GM19328 (cell line): ENCODE measurements around the gene TUBGCP6.

Experiments
- ATAC-seq: cut with Tn5 transposase; IDR thresholded peaks from one replicate; pipeline ENCODE4 v1.9.1; 2021; ENCODE audit warnings: mild to moderate bottlenecking, moderate library complexity; ENCODE audit not compliant: unreplicated experiment

TUBGCP6 gene

DNA sequence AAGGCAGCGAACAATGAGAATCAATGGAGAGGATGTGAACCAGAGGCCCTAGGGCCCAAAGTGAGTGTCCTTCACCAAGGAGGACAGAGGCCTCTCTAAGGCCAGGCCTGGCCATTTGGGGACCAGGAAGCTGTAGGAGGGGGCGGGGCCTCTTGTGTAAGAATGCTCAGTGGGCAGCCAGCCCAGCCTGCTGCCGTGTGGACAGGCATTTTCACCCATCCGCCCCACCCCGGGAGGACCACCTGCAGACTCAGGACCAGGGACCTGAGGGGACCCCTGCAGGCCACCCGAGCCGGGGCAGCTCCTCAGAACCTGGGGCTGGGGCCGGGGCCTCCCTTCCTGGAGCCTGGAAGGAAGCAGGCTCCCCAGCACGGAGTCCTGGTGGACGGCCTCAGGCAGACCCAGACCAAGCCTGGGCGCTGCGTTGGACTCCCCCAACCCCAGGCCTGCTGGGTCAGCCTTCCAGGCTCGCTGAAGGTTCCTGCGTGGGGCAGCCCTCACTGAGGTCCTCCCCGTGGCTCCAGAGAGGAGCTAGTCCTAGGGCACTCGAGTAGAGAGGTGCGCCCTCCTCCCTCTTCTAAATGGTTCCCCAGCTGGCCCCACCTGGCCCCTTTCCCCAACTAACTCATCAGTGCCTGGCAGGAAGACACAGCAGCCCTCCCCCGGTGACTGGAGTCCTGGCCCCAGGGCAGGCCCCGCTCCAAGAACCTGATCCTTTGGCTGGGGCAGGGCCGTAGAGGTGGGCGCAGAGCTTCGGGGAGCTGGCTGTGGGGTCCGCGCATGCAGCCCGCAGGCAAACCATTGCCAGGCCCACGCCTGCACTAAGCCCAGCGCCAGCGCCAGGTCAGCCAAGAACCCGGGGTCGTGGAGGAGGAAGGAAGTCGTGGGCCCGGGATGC is 60.6 kb downstream of the TUBGCP6 start:
- no peak for ATAC-seq

GRCh38 chr22:50183141-50183971 is 61.5 kb downstream of the TUBGCP6 start:
- ATAC-seq: no peak

DNA sequence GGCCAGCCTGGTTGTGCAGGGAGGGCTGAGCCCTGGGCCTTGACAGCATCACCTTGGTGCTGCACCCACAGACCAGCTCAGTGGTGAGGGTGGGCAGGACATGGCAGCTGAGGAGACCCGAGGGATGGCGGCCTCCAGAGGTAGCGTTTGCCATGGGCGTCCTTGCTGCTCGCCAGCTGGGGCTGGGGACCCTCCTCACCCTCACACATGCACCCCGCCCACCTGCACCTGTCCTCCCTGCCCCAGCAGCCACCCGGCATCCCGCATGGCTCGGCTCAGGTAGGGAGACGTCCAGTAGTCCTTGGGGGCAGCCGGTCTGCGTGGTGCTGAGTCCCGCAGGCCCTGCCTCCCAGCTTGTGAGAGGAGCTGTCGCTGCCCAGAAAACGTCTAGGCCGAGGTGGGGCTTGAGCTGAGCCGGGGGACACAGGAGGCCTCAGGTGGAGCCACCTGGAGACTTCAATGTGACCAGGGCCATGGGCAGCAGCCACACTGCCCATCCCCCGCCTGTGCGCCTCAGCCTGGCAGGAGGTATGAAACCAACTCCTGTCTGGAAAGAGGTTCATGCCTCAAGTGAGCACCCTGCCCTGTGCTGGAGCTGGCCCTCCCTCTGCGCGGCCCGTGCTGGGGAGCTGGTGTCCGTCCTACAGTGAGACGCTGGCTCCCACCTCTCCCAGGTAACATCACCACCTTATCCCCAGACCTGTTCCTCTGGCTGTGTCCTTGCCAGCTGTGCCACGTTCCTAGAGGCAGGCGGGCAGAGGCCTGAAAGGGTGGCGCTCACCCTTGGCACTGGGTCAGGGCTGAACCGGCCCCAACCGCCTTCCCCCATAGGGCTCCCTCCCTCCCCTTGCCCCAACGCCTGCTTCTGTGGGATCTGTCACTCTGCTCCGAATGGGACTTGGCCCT is 62.4 kb downstream of the TUBGCP6 start:
- no peak for ATAC-seq

- no peak for ATAC-seq
Measured at GRCh38 chr22:50180727-50181521, 63.9 kb downstream of the TUBGCP6 start.

DNA sequence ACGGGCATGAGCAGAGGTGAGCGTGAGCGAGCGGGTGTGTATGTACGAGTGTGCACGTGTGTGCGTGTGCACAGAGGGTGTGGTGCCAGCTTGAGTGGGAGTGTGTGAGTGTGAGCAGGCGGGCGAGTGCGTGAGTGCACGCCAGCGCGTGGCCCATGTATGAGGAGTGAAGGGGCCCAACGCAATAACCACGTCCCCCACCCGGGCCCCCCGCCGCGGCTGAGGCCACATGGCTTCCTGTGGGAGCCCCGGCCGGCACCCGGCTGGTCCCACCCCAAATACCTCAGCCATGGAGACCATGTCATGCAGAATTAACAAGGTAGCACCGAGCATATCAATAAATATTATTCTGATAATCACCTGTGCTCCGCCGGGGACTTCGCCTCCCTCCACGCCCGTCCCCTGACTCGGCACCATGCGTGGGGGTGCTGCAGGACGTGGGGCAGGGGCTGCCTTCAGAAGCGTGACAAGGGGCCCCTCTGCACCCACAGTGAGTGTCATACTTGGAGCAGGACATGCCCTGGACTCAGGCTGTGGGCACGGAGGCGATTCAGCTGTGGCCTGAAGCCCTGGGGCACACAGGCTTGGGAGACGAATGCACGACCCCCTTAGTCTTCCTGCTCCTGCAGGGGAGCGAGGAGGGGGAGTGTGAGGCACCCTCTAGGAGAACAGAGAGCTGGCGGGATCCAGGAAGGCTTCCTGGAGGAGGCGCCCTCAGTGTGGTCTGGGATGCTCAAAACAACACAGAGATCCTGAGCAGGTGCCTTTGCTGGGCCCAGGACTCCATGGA is 64.7 kb downstream of the TUBGCP6 start:
- no peak for ATAC-seq

DNA sequence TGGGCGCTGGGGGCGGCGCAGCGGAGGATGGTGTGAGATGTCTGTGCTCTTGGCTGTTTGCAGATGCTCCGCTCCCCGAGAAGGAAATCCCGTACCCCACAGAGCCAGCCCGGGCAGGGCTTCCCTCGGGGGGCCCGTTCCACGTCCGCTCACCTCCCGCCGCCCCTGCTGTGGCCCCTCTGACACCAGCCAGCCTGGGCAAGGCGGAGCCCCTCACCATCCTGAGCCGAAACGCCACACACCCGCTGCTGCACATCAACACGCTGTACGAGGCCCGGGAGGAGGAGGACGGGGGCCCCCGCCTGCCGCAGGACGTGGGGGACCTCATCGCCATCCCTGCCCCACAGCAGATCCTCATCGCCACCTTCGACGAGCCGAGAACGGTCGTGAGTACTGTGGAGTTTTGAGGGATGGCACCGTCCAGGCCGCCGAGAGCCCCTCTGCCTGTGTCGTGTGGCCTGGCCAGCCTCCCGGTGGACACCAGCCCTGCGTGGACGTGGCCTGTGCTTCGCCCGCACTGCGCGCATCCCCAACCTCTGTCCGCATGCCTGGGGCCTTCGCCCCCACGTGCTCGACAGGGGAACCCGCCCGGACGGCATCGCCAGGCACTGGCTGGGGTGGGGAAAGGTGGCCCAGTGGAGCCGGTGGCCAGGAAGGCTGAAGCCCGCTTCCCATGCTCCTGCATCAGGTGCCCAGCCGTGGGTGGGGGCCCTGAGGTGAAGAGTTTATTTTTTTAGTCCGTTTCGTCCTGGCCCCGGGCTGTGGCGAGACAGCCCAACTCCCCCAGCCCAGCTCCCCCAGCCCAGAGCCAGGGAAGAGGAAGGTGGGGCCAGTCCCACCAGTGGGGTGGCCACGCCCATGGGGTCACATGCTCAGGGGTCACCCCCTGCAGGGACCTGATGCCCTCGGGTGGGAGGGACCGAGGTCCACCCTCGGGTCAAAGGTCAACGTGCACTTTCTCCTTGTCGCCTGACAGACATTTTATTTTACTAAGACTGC is 65.7 kb downstream of the TUBGCP6 start:
- ATAC-seq: no peak

DNA sequence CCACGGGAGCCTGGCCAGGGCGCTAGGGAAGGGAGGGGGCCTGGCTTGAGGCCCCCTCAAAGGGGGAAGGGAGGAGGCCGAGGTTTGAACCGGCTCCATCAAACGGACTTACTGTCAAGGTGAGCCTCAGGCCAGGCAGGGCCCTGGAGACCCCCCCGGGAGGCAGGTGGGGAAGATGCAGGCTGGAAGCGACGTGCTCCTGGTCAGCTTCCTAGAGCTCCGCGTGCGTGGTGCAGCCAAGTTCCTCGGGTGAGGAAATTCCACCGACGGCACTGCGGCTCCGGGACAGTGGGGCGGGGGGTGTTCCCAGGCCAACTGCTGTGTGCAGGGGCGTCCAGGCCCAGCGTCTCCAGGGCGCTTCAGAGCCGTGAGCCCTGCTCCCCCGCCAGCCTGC is 66.4 kb downstream of the TUBGCP6 start:
- ATAC-seq: no peak

DNA sequence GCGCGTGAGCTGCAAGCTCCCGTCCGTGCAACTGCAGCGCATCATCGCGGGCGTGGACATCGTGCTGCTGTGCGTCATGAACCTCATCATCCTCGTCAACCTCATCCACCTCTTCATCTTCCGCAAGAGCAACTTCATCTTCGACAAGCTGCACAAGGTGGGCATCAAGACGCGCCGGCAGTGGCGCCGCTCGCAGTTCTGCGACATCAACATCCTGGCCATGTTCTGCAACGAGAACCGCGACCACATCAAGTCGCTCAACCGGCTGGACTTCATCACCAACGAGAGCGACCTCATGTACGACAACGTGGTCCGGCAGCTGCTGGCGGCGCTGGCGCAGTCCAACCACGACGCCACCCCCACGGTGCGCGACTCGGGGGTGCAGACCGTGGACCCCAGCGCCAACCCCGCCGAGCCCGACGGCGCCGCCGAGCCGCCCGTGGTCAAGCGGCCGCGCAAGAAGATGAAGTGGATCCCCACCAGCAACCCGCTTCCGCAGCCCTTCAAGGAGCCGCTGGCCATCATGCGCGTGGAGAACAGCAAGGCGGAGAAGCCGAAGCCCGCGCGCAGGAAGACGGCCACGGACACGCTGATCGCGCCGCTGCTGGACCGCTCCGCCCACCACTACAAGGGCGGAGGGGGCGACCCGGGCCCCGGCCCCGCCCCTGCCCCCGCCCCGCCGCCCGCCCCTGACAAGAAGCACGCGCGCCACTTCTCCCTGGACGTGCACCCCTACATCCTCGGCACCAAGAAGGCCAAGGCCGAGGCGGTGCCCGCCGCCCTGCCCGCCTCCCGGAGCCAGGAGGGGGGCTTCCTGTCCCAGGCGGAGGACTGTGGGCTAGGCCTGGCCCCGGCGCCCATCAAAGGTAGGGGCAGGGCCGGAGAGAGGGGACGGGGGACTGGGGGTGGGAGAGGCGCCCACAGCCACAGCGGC is 67.0 kb downstream of the TUBGCP6 start:
- ATAC-seq: no peak

- no peak for ATAC-seq
Measured at GRCh38 chr22:50176850-50177536, 67.8 kb downstream of the TUBGCP6 start.

DNA sequence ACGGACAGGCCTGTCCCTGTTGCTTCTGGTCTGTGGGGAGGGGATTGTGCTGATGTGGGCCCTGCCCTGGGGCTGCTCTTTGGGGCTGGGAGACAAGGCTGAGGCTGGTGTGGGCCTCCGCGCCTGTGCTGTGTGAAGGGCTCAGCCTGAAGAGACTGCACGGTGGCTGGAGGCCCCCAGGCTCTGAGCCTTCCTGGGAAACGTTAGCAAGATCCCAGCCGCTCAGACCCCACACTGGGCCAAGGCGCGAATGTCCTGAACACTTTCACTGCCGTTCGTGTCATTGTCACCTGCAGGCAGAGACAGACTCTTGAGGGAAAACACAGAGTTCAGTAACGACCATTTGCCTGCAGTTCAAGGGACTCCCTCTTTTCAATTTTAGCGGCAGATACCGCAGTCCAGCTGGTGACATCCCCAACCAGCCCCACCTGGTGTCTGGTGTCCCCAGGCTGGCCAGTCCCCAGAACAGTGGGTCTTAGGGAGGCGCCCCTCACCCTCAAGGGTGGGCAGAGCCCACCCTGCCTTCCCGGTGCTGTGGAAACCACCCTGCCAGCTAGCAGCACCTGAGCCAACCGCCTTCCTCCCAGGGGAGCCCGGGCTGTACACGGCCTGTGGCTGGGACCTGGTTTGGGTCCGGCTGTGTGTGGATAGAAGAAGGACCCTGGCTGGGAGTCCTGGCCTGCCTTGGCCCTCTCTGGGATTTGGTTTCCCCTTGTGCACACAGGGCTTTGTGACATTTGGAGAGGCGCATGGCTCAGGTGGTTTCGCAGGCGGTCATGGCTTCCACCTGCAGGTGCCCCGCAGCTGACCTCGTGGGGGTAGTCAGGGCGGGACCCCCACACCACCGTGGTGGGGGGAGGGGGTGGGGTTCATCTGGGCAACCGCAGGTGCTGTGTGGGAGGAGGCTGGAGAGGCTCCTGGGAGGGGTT is 68.6 kb downstream of the TUBGCP6 start:
- ATAC-seq: no peak

DNA sequence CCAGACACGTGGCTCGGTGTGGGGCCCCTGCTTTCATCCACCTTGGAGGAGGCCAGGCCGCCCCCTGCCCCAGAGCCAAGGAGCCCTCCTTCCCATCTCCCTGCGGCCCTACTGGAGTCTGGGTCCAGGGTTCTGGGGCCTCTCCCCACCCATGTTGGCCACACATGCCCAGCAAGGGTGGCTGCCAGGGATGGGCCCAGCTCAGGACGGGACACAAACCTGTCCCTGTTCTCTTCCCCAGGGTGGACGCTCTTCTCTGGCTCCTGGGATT is 69.7 kb downstream of the TUBGCP6 start:
- no peak for ATAC-seq

- ATAC-seq: no peak
Measured at GRCh38 chr22:50174382-50175190, 70.2 kb downstream of the TUBGCP6 start.

- no peak for ATAC-seq
Measured at GRCh38 chr22:50173983-50174355, 70.9 kb downstream of the TUBGCP6 start.

GRCh38 chr22:50173311-50173982 is 71.4 kb downstream of the TUBGCP6 start:
- no peak for ATAC-seq
